Measurements from ENCODE around the gene FNIP2. TPM values are rescaled to one million over a fixed set of nuclear protein-coding genes. Genes with fewer than 3 reads are reported as not detected.

The FNIP2 gene
- total RNA-seq, 1 donor from 2014 or later = 21.4 TPM

DNA sequence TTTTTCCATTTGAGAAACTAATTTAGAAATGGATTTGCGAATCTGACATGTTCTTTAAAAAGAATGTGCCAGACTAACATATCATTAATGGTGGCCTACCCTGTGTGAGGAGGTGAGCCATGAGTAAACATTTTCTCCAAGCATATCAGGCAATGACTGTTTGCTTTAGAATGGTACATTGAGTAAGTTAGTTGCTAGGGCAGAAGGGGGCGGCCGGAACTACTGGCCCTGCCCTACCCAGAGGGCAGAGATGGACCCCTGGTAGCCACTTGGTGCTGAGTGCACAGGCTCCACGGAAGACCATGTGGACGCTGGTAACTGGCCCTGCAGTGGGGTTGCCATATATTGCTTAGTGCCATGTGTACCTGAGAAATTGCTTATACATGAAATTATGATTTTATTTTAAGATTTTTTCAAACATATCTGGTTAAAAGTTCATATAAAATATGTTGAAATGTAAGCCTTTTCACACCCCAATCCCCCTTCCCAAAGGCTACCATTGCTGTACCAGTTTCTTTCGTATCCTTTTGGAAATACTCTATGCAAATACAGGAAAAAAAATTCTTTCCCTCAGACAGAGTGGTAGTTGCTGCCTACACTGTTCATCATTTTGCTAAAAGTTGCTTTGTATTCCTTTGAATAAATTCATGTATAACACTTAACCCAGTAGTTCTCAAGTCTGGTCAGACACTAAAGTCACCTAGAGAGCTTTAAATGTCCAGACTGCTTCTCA lies 8.8 kb downstream of the FNIP2 start:
- Histone ChIP-seq H3K27ac (ENCODE audit: low read depth, low read length) (no peak overlapping the region), H3K9ac (ENCODE audit: low read depth in 1 of 3, low read length in 3 of 3) (no peak overlapping the region), H3K9me3 (ENCODE audit: control insufficient read depth in 3 of 3, low read length in 3 of 3) (no peaks in the 10 kb centered on the region), H3K4me3 (ENCODE audit: low read length in 3 of 3) (no peak overlapping the region), H3K4me1 (ENCODE audit: control insufficient read depth in 3 of 3, insufficient read depth in 3 of 3, low read length in 3 of 3) (peaks cover 33 to 36% (median 35%) of the 10 kb centered on the region in 3 donors), H3K36me3 (ENCODE audit: control insufficient read depth in 3 of 3, insufficient read depth in 3 of 3, low read length in 3 of 3) (no peaks in the 10 kb centered on the region), H3K27me3 (ENCODE audit: control insufficient read depth in 3 of 3, insufficient read depth in 3 of 3, low read length in 3 of 3) (no peaks in the 10 kb centered on the region)

DNA sequence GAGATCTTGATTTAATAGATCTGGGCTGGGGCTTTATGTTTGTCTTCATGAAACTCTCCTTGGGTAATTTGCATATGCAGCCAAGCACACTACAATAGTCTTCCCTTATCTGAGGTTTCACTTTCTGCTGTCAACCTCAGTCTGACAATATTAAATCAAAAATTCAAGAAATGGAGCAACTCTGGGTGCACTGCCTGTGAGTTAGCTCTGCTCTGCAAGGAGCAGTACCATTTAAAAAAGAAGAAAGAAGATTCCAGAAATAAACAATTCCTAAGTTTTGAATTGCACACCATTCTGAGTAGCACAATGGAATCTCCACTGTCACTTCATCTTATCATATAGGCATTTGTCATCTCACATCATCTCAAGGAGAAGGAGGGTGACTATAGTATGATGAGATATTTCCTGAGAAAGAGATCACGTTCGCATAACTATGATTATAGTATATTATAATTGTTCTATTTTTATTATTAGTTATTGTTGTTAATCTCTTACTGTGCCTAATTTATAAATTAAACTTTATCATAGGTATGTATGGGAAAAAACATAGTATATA lies 9.4 kb downstream of the FNIP2 start:
- Histone ChIP-seq H3K36me3 (ENCODE audit: control insufficient read depth in 3 of 3, insufficient read depth in 3 of 3, low read length in 3 of 3) (no peaks in the 10 kb centered on the region), H3K9ac (ENCODE audit: low read depth in 1 of 3, low read length in 3 of 3) (peak overlapping the region in 1 of 3 donors; percentile 2), H3K27me3 (ENCODE audit: control insufficient read depth in 3 of 3, insufficient read depth in 3 of 3, low read length in 3 of 3) (no peaks in the 10 kb centered on the region), H3K4me3 (ENCODE audit: low read length in 3 of 3) (no peak overlapping the region), H3K9me3 (ENCODE audit: control insufficient read depth in 3 of 3, low read length in 3 of 3) (no peaks in the 10 kb centered on the region), H3K27ac (ENCODE audit: low read depth, low read length) (peak overlapping the region; percentile 29), H3K4me1 (ENCODE audit: control insufficient read depth in 3 of 3, insufficient read depth in 3 of 3, low read length in 3 of 3) (peaks cover 36 to 40% (median 39%) of the 10 kb centered on the region in 3 donors)

DNA sequence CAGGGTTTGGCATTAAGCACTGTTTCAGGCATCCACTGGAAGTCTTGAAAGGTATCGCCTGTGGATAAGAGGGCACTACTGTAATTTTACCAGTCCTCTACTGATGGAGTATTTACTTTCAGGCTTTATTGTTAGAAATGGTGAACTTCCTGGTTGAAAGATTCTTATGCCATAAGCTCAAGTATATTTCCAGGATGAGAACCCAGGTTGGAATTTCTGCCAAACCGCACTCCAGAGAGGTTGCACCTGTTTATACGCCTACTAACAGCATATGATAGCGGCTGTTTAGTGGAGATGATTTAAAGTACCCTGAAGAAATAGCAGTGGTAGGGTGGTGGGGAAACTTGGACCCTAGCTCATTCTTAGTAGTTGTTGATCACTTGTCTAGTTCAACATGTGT lies 9.9 kb downstream of the FNIP2 start:
- Histone ChIP-seq H3K4me3 (ENCODE audit: low read length in 3 of 3) (no peak overlapping the region), H3K36me3 (ENCODE audit: control insufficient read depth in 3 of 3, insufficient read depth in 3 of 3, low read length in 3 of 3) (no peaks in the 10 kb centered on the region), H3K9ac (ENCODE audit: low read depth in 1 of 3, low read length in 3 of 3) (peak overlapping the region in 1 of 3 donors; percentile 2), H3K27me3 (ENCODE audit: control insufficient read depth in 3 of 3, insufficient read depth in 3 of 3, low read length in 3 of 3) (no peaks in the 10 kb centered on the region), H3K27ac (ENCODE audit: low read depth, low read length) (peak overlapping the region; percentile 29), H3K4me1 (ENCODE audit: control insufficient read depth in 3 of 3, insufficient read depth in 3 of 3, low read length in 3 of 3) (peaks cover 40 to 42% (median 42%) of the 10 kb centered on the region in 3 donors), H3K9me3 (ENCODE audit: control insufficient read depth in 3 of 3, low read length in 3 of 3) (no peaks in the 10 kb centered on the region)

DNA sequence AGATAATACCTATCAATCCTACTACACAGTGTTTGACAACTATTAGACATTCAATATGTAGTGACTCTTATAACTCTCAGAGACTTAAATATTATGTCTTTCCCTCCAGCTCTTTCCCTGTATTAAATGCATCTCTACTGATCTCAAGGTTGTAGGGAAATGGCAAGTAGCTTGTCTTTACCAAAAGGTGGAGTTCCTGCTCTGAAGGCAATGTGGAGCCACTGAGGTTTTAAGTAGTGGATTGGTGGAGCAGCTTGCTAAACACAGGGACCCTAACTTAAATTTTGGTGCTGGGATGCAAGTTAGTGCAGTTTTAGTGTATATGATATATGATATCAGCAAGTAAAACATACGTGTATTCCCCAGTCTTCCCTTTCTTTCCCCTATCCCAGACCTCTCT lies 13.1 kb downstream of the FNIP2 start:
- Histone ChIP-seq H3K27ac (ENCODE audit: low read depth, low read length) (peak overlapping the region; percentile 49), H3K36me3 (ENCODE audit: control insufficient read depth in 3 of 3, insufficient read depth in 3 of 3, low read length in 3 of 3) (no peaks in the 10 kb centered on the region), H3K4me1 (ENCODE audit: control insufficient read depth in 3 of 3, insufficient read depth in 3 of 3, low read length in 3 of 3) (peaks cover 38 to 42% (median 39%) of the 10 kb centered on the region in 3 donors), H3K9me3 (ENCODE audit: control insufficient read depth in 3 of 3, low read length in 3 of 3) (no peaks in the 10 kb centered on the region), H3K9ac (ENCODE audit: low read depth in 1 of 3, low read length in 3 of 3) (peak overlapping the region in 1 of 3 donors; percentile 27), H3K4me3 (ENCODE audit: low read length in 3 of 3) (no peak overlapping the region), H3K27me3 (ENCODE audit: control insufficient read depth in 3 of 3, insufficient read depth in 3 of 3, low read length in 3 of 3) (no peaks in the 10 kb centered on the region)

DNA sequence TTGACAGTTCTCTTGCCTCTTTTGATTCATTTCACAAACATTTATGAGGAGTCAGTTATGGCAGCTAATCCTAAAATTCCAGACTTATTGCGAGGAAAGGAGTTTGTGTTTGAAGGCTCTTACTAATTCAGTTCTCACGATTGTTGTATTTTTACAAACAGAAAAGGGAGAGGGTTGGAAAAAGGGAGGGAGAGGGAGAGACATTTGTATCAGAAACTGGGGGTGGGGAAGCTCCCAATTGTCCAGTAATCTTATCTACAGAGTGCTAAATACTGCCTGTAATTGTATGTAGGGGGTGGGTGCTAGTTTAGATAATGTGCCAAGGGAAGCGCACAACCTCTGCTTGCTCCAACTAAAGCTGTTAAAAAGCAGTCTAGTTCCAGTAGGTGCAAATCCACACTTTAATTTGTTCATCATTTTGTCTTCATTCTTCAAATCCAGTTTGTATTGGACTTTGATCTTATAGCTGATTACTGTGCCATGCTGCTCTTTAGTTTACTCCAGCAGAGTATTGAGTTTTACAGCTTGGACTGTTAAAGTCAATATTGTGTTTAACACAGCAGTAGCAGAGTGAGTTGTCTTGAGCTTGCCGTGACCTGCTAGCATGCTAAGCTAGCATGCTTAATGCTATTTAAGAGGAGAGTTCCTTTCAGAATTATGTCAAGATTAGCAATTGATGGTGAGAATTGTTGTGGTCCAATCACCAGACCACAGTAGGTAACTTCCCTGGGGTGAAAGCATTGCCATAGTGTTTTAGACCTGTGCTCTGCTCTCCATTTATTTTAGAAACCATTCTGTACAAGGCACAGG lies 13.9 kb downstream of the FNIP2 start:
- Histone ChIP-seq H3K9me3 (ENCODE audit: control insufficient read depth in 3 of 3, low read length in 3 of 3) (no peaks in the 10 kb centered on the region), H3K36me3 (ENCODE audit: control insufficient read depth in 3 of 3, insufficient read depth in 3 of 3, low read length in 3 of 3) (no peaks in the 10 kb centered on the region), H3K27ac (ENCODE audit: low read depth, low read length) (peak overlapping the region; percentile 49), H3K4me3 (ENCODE audit: low read length in 3 of 3) (no peak overlapping the region), H3K27me3 (ENCODE audit: control insufficient read depth in 3 of 3, insufficient read depth in 3 of 3, low read length in 3 of 3) (no peaks in the 10 kb centered on the region), H3K4me1 (ENCODE audit: control insufficient read depth in 3 of 3, insufficient read depth in 3 of 3, low read length in 3 of 3) (peaks cover 36 to 45% (median 41%) of the 10 kb centered on the region in 3 donors), H3K9ac (ENCODE audit: low read depth in 1 of 3, low read length in 3 of 3) (peak overlapping the region; percentile 1 to 27 (median 9))

DNA sequence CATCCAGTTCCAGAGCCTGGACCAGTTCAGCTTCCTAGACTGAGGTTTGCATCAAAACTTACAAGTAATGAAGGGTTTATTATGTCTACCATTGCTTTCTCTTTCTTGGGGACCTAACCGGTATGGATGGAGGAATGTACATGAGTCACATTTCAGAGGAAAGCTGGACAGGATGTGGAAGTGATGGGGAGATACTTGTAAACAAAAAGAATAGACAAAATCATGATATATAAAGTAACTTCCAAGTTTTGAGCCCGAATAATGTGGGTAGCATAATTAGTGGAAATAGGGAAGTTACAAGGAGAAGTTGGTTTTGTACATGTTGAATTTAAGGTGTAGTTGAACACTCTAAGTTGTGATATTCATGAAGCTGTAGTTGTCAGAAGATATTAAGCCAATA lies 15.0 kb downstream of the FNIP2 start:
- Histone ChIP-seq H3K27me3 (ENCODE audit: control insufficient read depth in 3 of 3, insufficient read depth in 3 of 3, low read length in 3 of 3) (no peaks in the 10 kb centered on the region), H3K9ac (ENCODE audit: low read depth in 1 of 3, low read length in 3 of 3) (no peak overlapping the region), H3K9me3 (ENCODE audit: control insufficient read depth in 3 of 3, low read length in 3 of 3) (no peaks in the 10 kb centered on the region), H3K4me1 (ENCODE audit: control insufficient read depth in 3 of 3, insufficient read depth in 3 of 3, low read length in 3 of 3) (peaks cover 40 to 46% (median 43%) of the 10 kb centered on the region in 3 donors), H3K36me3 (ENCODE audit: control insufficient read depth in 3 of 3, insufficient read depth in 3 of 3, low read length in 3 of 3) (no peaks in the 10 kb centered on the region), H3K27ac (ENCODE audit: low read depth, low read length) (peak overlapping the region; percentile 49), H3K4me3 (ENCODE audit: low read length in 3 of 3) (no peak overlapping the region)

DNA sequence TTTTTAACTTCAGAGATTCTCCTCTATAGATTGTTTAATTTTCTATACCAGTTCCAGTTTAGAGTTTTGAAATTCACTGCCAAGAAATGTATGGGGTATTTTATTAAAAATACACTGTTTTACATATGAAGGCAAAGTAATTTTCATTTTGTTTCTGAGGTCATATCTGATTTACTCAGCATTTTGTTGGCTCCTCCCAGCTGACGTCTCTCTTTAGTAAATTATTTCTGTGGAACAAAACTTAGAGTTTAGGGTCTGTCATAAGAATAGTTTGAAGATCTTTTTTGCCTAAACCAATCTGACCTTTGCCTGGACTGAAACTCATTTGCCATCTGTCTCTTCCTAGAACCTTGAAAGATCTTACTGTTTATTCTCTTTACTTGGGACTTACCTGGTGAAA lies 16.9 kb downstream of the FNIP2 start:
- peaks cover 38 to 47% (median 43%) of the 10 kb centered on the region in 3 donors for H3K4me1 ChIP-seq (ENCODE audit: control insufficient read depth in 3 of 3, insufficient read depth in 3 of 3, low read length in 3 of 3)
- H3K4me3 ChIP-seq (ENCODE audit: low read length in 3 of 3) = peak overlapping the region in 2 of 3 donors; percentile 41 to 65
- H3K27me3 ChIP-seq (ENCODE audit: control insufficient read depth in 3 of 3, insufficient read depth in 3 of 3, low read length in 3 of 3) = no peaks in the 10 kb centered on the region

DNA sequence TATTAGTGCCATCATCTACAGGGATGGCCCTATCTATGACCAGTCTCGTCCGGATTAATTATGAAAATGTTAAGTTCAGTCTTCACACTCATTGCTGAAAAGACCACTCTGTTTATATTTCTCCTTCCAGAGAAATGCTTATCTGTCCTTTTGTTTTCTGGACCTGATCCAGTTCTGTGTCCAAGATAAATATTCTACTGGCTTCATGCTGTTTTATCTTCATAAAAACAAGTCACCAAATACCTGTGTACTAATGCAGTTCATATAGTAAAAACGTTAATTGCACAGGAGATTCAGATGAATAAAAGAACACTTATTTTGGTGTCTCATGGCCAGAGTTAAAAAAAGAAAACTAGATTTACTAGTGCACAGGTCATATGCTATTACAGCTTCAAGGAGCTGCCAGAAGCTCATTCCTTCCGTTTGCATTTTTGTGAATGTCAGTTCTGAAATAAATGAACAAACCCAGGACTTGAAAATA lies 17.3 kb downstream of the FNIP2 start:
- peak overlapping the region; percentile 7 to 65 (median 41) for H3K4me3 ChIP-seq (ENCODE audit: low read length in 3 of 3)
- H3K27ac ChIP-seq (ENCODE audit: low read depth, low read length) = peak overlapping the region; percentile 60
- no peaks in the 10 kb centered on the region for H3K27me3 ChIP-seq (ENCODE audit: control insufficient read depth in 3 of 3, insufficient read depth in 3 of 3, low read length in 3 of 3)
- H3K9me3 ChIP-seq (ENCODE audit: control insufficient read depth in 3 of 3, low read length in 3 of 3) = no peaks in the 10 kb centered on the region
- peak overlapping the region; percentile 55 to 68 (median 60) for H3K9ac ChIP-seq (ENCODE audit: low read depth in 1 of 3, low read length in 3 of 3)
- no peaks in the 10 kb centered on the region for H3K36me3 ChIP-seq (ENCODE audit: control insufficient read depth in 3 of 3, insufficient read depth in 3 of 3, low read length in 3 of 3)
- H3K4me1 ChIP-seq (ENCODE audit: control insufficient read depth in 3 of 3, insufficient read depth in 3 of 3, low read length in 3 of 3) = peaks cover 38 to 47% (median 43%) of the 10 kb centered on the region in 3 donors

More for the DNA sequence above, 16.9 kb downstream of the FNIP2 start:
- no peaks in the 10 kb centered on the region for H3K36me3 ChIP-seq (ENCODE audit: control insufficient read depth in 3 of 3, insufficient read depth in 3 of 3, low read length in 3 of 3)
- H3K9me3 ChIP-seq (ENCODE audit: control insufficient read depth in 3 of 3, low read length in 3 of 3) = no peaks in the 10 kb centered on the region
- peak overlapping the region in 2 of 3 donors; percentile 55 to 60 for H3K9ac ChIP-seq (ENCODE audit: low read depth in 1 of 3, low read length in 3 of 3)
- H3K27ac ChIP-seq (ENCODE audit: low read depth, low read length) = peak overlapping the region; percentile 60

DNA sequence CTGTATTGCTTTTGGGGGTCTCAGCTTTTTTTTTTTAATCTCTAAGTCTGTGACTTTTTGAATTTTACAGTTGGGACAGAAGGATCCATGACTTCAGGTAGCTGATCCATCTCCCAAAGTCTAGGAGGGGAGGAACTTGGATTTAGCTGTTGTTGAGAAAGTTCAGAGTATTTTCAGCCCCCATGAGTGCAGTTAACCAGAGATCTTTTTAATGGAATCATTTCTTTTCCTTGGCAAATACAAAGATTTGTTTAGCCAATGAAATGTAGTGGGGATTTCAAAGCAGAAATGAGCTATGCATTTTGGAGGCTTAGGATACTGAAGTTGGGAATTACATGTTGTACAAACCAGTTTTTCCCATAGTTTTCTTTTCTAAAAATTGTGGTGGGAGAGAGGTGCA lies 18.1 kb downstream of the FNIP2 start:
- no peaks in the 10 kb centered on the region for H3K9me3 ChIP-seq (ENCODE audit: control insufficient read depth in 3 of 3, low read length in 3 of 3)
- H3K36me3 ChIP-seq (ENCODE audit: control insufficient read depth in 3 of 3, insufficient read depth in 3 of 3, low read length in 3 of 3) = no peaks in the 10 kb centered on the region
- peaks cover 45 to 46% (median 46%) of the 10 kb centered on the region in 3 donors for H3K4me1 ChIP-seq (ENCODE audit: control insufficient read depth in 3 of 3, insufficient read depth in 3 of 3, low read length in 3 of 3)
- H3K9ac ChIP-seq (ENCODE audit: low read depth in 1 of 3, low read length in 3 of 3) = peak overlapping the region; percentile 55 to 68 (median 60)
- H3K27ac ChIP-seq (ENCODE audit: low read depth, low read length) = peak overlapping the region; percentile 60
- peak overlapping the region in 2 of 3 donors; percentile 7 to 65 for H3K4me3 ChIP-seq (ENCODE audit: low read length in 3 of 3)
- H3K27me3 ChIP-seq (ENCODE audit: control insufficient read depth in 3 of 3, insufficient read depth in 3 of 3, low read length in 3 of 3) = no peaks in the 10 kb centered on the region
